H9 (cell line): Measurements from ENCODE around the gene POU2F2. TPM values are rescaled to one million over a fixed set of nuclear protein-coding genes. Genes with fewer than 3 reads are reported as not detected.

Experiments
- DNase-seq: peaks from one replicate; pipeline ENCODE4 v3.0.0-alpha.2; 2017
- H2AFZ ChIP-seq: one replicate; pipeline ENCODE4 v1.6.1; 2013; ENCODE audit warnings: mild to moderate bottlenecking, low read length, control low read depth, moderate library complexity
- H2AK5ac ChIP-seq: 2 replicates; pipeline ENCODE4 v1.6.1; 2013; ENCODE audit warnings: low read length, control low read depth, mixed read lengths; ENCODE audit not compliant: insufficient read length
- H2BK120ac ChIP-seq: one replicate; pipeline ENCODE4 v1.6.1; 2013; ENCODE audit warnings: low read depth, mild to moderate bottlenecking, low read length, control low read depth, inconsistent platforms; ENCODE audit not compliant: poor library complexity, severe bottlenecking
- H2BK12ac ChIP-seq: 2 replicates; pipeline ENCODE4 v1.6.1; 2013; ENCODE audit warnings: low read length, control low read depth, mixed read lengths, low read depth; ENCODE audit not compliant: insufficient read length
- H2BK15ac ChIP-seq: 2 replicates; pipeline ENCODE4 v1.6.1; 2013; ENCODE audit warnings: low read depth, low read length, control low read depth
- H2BK20ac ChIP-seq: one replicate; pipeline ENCODE4 v1.6.1; 2013; ENCODE audit warnings: low read depth, mild to moderate bottlenecking, low read length, control low read depth, inconsistent platforms; ENCODE audit not compliant: poor library complexity, severe bottlenecking
- H2BK5ac ChIP-seq: 2 replicates; pipeline ENCODE4 v1.6.1; 2013; ENCODE audit warnings: low read length, control low read depth, mixed read lengths; ENCODE audit not compliant: insufficient read length
- H3K14ac ChIP-seq: 2 replicates; pipeline ENCODE4 v1.6.1; 2013; ENCODE audit warnings: low read length, control low read depth; ENCODE audit not compliant: insufficient read depth
- H3K18ac ChIP-seq: 2 replicates; pipeline ENCODE4 v1.6.1; 2013; ENCODE audit warnings: low read depth, mild to moderate bottlenecking, mixed read lengths, low read length, control low read depth; ENCODE audit not compliant: insufficient read length
- H3K23ac ChIP-seq: 2 replicates; pipeline ENCODE4 v1.6.1; 2013; ENCODE audit warnings: low read length, control low read depth, mixed read lengths, low read depth; ENCODE audit not compliant: insufficient read length
- H3K23me2 ChIP-seq: 2 replicates; pipeline ENCODE4 v1.6.1; 2013; ENCODE audit warnings: low read depth, mild to moderate bottlenecking, mixed read lengths, low read length, control low read depth; ENCODE audit not compliant: insufficient read length, poor library complexity, severe bottlenecking
- H3K27ac ChIP-seq: 2 replicates; pipeline ENCODE4 v1.5.1; 2013; ENCODE audit warnings: low read length, control low read depth, mixed read lengths, low read depth; ENCODE audit not compliant: insufficient read length
- H3K27me3 ChIP-seq: 2 replicates; pipeline ENCODE4 v1.6.1; 2013; ENCODE audit warnings: low read length, control low read depth, inconsistent platforms; ENCODE audit not compliant: insufficient read depth
- H3K4ac ChIP-seq: 2 replicates; pipeline ENCODE4 v1.6.1; 2013; ENCODE audit warnings: low read depth, mild to moderate bottlenecking, control low read depth, inconsistent platforms, low read length, moderate library complexity
- H3K4me1 ChIP-seq: 2 replicates; pipeline ENCODE4 v1.6.1; 2013; ENCODE audit warnings: low read length, control low read depth, inconsistent platforms; ENCODE audit not compliant: insufficient read depth
- H3K4me2 ChIP-seq: 2 replicates; pipeline ENCODE4 v1.6.1; 2013; ENCODE audit warnings: low read length, control low read depth, mixed read lengths; ENCODE audit not compliant: insufficient read length, insufficient read depth
- H3K56ac ChIP-seq: 2 replicates; pipeline ENCODE4 v1.6.1; 2013; ENCODE audit warnings: low read depth, mild to moderate bottlenecking, mixed read lengths, low read length, control low read depth; ENCODE audit not compliant: insufficient read length
- H3K79me1 ChIP-seq: 2 replicates; pipeline ENCODE4 v1.6.1; 2013; ENCODE audit warnings: low read depth, mild to moderate bottlenecking, moderate library complexity, low read length, control low read depth, inconsistent platforms; ENCODE audit not compliant: insufficient read depth, poor library complexity, severe bottlenecking
- H3K79me2 ChIP-seq: 2 replicates; pipeline ENCODE4 v1.6.1; 2013; ENCODE audit warnings: low read length, control low read depth, inconsistent platforms; ENCODE audit not compliant: insufficient read depth
- H3K9ac ChIP-seq: 2 replicates; pipeline ENCODE4 v1.6.1; 2013; ENCODE audit warnings: low read length, control low read depth, mixed read lengths; ENCODE audit not compliant: insufficient read length; ENCODE audit errors: extremely low read depth
- H3K9me3 ChIP-seq: one replicate; pipeline ENCODE4 v1.6.1; 2013; ENCODE audit warnings: low read depth, low read length, inconsistent platforms; ENCODE audit not compliant: control insufficient read depth
- H3T11ph ChIP-seq: one replicate; pipeline ENCODE4 v1.6.1; 2013; ENCODE audit warnings: mild to moderate bottlenecking, low read length, control low read depth, inconsistent platforms
- H4K20me1 ChIP-seq: one replicate; pipeline ENCODE4 v1.6.1; 2013; ENCODE audit not compliant: control insufficient read depth, insufficient read length, insufficient read depth
- H4K5ac ChIP-seq: 2 replicates; pipeline ENCODE4 v1.6.1; 2013; ENCODE audit warnings: low read depth, mild to moderate bottlenecking, mixed read lengths, low read length, control low read depth; ENCODE audit not compliant: insufficient read length
- H4K8ac ChIP-seq: replicated peaks from 2 replicates; pipeline ENCODE4 v1.6.1; 2013; ENCODE audit warnings: low read length, control low read depth, mixed read lengths, low read depth; ENCODE audit not compliant: insufficient read length
- H4K91ac ChIP-seq: 2 replicates; pipeline ENCODE4 v1.6.1; 2013; ENCODE audit warnings: low read depth, mild to moderate bottlenecking, moderate library complexity, mixed read lengths, low read length, control low read depth; ENCODE audit not compliant: insufficient read length
- H3K27ac Mint-ChIP-seq, 3 experiments: 2 replicates in 2 of 3; 3 replicates in 1 of 3; pipeline ENCODE4 v1.8.0; 2020 to 2021; ENCODE audit warnings: mixed read lengths in 3 of 3, mild to moderate bottlenecking in 1 of 3, moderate library complexity in 1 of 3
- H3K27me3 Mint-ChIP-seq: 2 replicates; pipeline ENCODE4 v1.8.0; 2021; ENCODE audit warnings: low read depth, mild to moderate bottlenecking, moderate library complexity, mixed read lengths
- H3K36me3 Mint-ChIP-seq, 3 experiments: 2 replicates in 2 of 3; 3 replicates in 1 of 3; pipeline ENCODE4 v1.8.0; 2020 to 2021; ENCODE audit warnings: low read depth in 3 of 3, mixed read lengths in 3 of 3; ENCODE audit not compliant: insufficient read depth in 1 of 3
- H3K4me1 Mint-ChIP-seq, 2 experiments: 2 replicates each; pipeline ENCODE4 v1.8.0; 2020; ENCODE audit warnings: mixed read lengths in 2 of 2
- H3K4me3 Mint-ChIP-seq, 2 experiments: 2 replicates in 1 of 2; 3 replicates in 1 of 2; pipeline ENCODE4 v1.8.0; 2020 to 2021; ENCODE audit warnings: mild to moderate bottlenecking in 2 of 2, mixed read lengths in 2 of 2, moderate library complexity in 1 of 2
- H3K9me3 Mint-ChIP-seq, 2 experiments: 2 replicates in 1 of 2; 3 replicates in 1 of 2; pipeline ENCODE4 v1.8.0; 2020; ENCODE audit warnings: mild to moderate bottlenecking in 2 of 2, mixed read lengths in 2 of 2, moderate library complexity in 1 of 2
- CTCF ChIP-seq: fragments of 200-600 bp; sonication (generic); conservative IDR thresholded peaks from 3 replicates; pipeline ENCODE4 v1.8.0; 2021; ENCODE audit warnings: antibody characterized with exemption, mild to moderate bottlenecking
- WGBS: extraction: QIAGEN DNeasy Blood & Tissue Kit; methylation state at CpG from one replicate; pipeline ENCODE4 v1.1.7; 2013; ENCODE audit warnings: missing lambda C conversion rate, low lambda C conversion rate, mixed read lengths; ENCODE audit not compliant: insufficient read length; ENCODE audit errors: extremely low coverage; 5-methylcytosine and 5-hydroxymethylcytosine counted together
- total RNA-seq: library from RNA; stranded (reverse); gene quantifications from 2 replicates; pipeline ENCODE4 v1.2.1, GENCODE V29; 2021

POU2F2 gene
- total RNA-seq, 1 experiment from 2014 or later: 2.9 TPM

DNA sequence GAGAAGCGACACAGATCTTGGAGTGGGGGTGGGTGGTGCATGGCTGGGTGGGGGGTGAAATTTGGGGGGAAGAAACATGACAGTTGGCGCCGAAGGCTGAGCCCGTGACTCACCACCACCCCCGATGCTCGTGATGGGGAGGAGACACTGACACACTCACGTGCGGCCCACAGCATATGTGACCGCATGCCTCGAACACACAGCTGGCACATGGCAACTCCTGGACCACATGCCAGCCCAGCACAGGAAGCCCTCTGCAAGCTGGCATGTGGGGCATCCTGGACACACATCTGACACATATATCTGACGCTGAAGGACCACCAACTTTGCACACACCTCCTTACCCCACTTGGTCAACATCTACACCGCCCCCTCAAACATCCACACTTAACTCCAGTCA lies 61.0 kb downstream of the POU2F2 start:
- H2BK120ac ChIP-seq: no peak overlapping the region
- no peak overlapping the region for H3K4ac ChIP-seq
- H3K4me1 ChIP-seq: peaks cover 2% of the 10 kb centered on the region; the same call in 1 of the 2 replicates
- TF ChIP-seq CTCF: no peak
- peaks cover 0 to 5% (median 0%) of the 10 kb centered on the region in 3 experiments; a peak in 3 of 7 replicates for H3K36me3 Mint-ChIP-seq
- H2AFZ ChIP-seq: no peak overlapping the region
- peaks cover 3% of the 10 kb centered on the region; the same call in 1 of the 2 replicates for H3K79me2 ChIP-seq
- no CpG with 5 or more reads among the region's 12 CpGs for WGBS
- H2BK20ac ChIP-seq: no peak overlapping the region
- no peak overlapping the region for H4K8ac ChIP-seq
- H2BK5ac ChIP-seq: no peak overlapping the region
- no peaks in the 10 kb centered on the region for H3K27me3 ChIP-seq
- H2BK12ac ChIP-seq: no peak overlapping the region
- H3K9ac ChIP-seq: no peak overlapping the region
- peak overlapping the region in 1 of 2 experiments; percentile 59; a peak in 3 of 5 replicates for H3K4me3 Mint-ChIP-seq
- H3K18ac ChIP-seq: no peak overlapping the region
- no peak overlapping the region for H3T11ph ChIP-seq
- H3K14ac ChIP-seq: no peak overlapping the region
- DNase-seq: no peak
- H4K91ac ChIP-seq: no peak overlapping the region
- H3K9me3 ChIP-seq: no peaks in the 10 kb centered on the region
- peaks cover 19% of the 10 kb centered on the region for H3K23me2 ChIP-seq
- no peaks in the 10 kb centered on the region for H4K20me1 ChIP-seq
- H3K4me1 Mint-ChIP-seq: peaks cover 13 to 25% of the 10 kb centered on the region in 2 experiments
- no peaks in the 10 kb centered on the region; the same call in none of the 2 replicates for H3K27me3 Mint-ChIP-seq
- no peaks in the 10 kb centered on the region for H3K9me3 Mint-ChIP-seq
- no peak overlapping the region for H3K56ac ChIP-seq
- H3K27ac ChIP-seq: no peak overlapping the region
- H3K4me2 ChIP-seq: no peak overlapping the region
- no peak overlapping the region for H2AK5ac ChIP-seq
- no peak overlapping the region for H3K27ac Mint-ChIP-seq
- no peak overlapping the region for H4K5ac ChIP-seq
- H2BK15ac ChIP-seq: no peak overlapping the region
- H3K79me1 ChIP-seq: no peaks in the 10 kb centered on the region
- no peak overlapping the region for H3K23ac ChIP-seq
